Neural cell (in vitro differentiated cells): ENCODE results near the gene PLCZ1. TPM values are rescaled to one million over a fixed set of nuclear protein-coding genes. Genes with fewer than 3 reads are reported as not detected.

ENCODE experiments used
- H2AFZ ChIP-seq: fragments of 200-600, 300-800 bp; sonication (generic), shearing (Covaris generic); 2 replicates; pipeline ENCODE4 v1.6.0; 2014; ENCODE audit warnings: low read depth, mild to moderate bottlenecking, antibody characterized with exemption, low read length, moderate library complexity
- H3F3A ChIP-seq: fragments of 200-600 bp; shearing (Covaris generic); 2 replicates; pipeline ENCODE4 v1.6.1; 2016; ENCODE audit warnings: mild to moderate bottlenecking, moderate library complexity, mixed read lengths, antibody characterized with exemption, low read length; ENCODE audit not compliant: insufficient read depth, poor library complexity, severe bottlenecking
- H3K27ac ChIP-seq: fragments of 200-600, 300-800 bp; sonication (generic), shearing (Covaris generic); 2 replicates; pipeline ENCODE4 v1.5.1; 2014; ENCODE audit warnings: mild to moderate bottlenecking, low read length, moderate library complexity
- H3K27me3 ChIP-seq: fragments of 300-800, 200-600 bp; sonication (generic), shearing (Covaris generic); 2 replicates; pipeline ENCODE4 v1.6.0; 2014; ENCODE audit warnings: mild to moderate bottlenecking, low read depth, low read length, moderate library complexity; ENCODE audit not compliant: insufficient read depth
- H3K36me3 ChIP-seq: fragments of 300-800, 200-600 bp; sonication (generic), shearing (Covaris generic); 2 replicates; pipeline ENCODE4 v1.5.1; 2014; ENCODE audit warnings: mild to moderate bottlenecking, antibody characterized with exemption, low read length, moderate library complexity; ENCODE audit not compliant: insufficient read depth
- H3K4me2 ChIP-seq: fragments of 300-800, 200-600 bp; sonication (generic), shearing (Covaris generic); 2 replicates; pipeline ENCODE4 v1.6.0; 2014; ENCODE audit warnings: mild to moderate bottlenecking, low read length
- H3K4me3 ChIP-seq: fragments of 300-800, 200-600 bp; sonication (generic), shearing (Covaris generic); 2 replicates; pipeline ENCODE4 v1.5.1; 2014; ENCODE audit warnings: mild to moderate bottlenecking, low read length, moderate library complexity
- H3K79me2 ChIP-seq: fragments of 200-600 bp; shearing (Covaris generic); replicated peaks from 2 replicates; pipeline ENCODE4 v1.6.0; 2014; ENCODE audit warnings: mild to moderate bottlenecking, low read length, moderate library complexity; ENCODE audit not compliant: insufficient read depth
- H3K9ac ChIP-seq: fragments of 300-800, 200-600 bp; sonication (generic), shearing (Covaris generic); 2 replicates; pipeline ENCODE4 v1.6.1; 2016; ENCODE audit warnings: mild to moderate bottlenecking, low read length, mixed read lengths
- H3K9me2 ChIP-seq: fragments of 200-600 bp; shearing (Covaris generic); 2 replicates; pipeline ENCODE4 v1.6.1; 2016; ENCODE audit warnings: mild to moderate bottlenecking, low read length, mixed read lengths; ENCODE audit not compliant: insufficient read depth
- H3K9me3 ChIP-seq: fragments of 200-600, 300-800 bp; sonication (generic), shearing (Covaris generic); 2 replicates; pipeline ENCODE4 v1.6.1; 2016; ENCODE audit warnings: mild to moderate bottlenecking, mixed run types, low read length, moderate library complexity, mixed read lengths
- H4K20me1 ChIP-seq: fragments of 200-600 bp; shearing (Covaris generic); 2 replicates; pipeline ENCODE4 v1.6.1; 2016; ENCODE audit warnings: mild to moderate bottlenecking, mixed run types; ENCODE audit not compliant: insufficient read depth
- EP300 ChIP-seq: fragments of 450-650 bp; conservative IDR thresholded peaks from 2 replicates; pipeline ENCODE4 v1.6.1; 2014; ENCODE audit warnings: antibody characterized with exemption, mild to moderate bottlenecking, moderate library complexity; ENCODE audit not compliant: poor library complexity, severe bottlenecking
- EZH2 ChIP-seq: fragments of 200-600, 300-800 bp; shearing (Covaris generic), sonication (generic); IDR thresholded peaks from 2 replicates; pipeline ENCODE4 v1.6.1; 2014; ENCODE audit warnings: antibody characterized with exemption, low read length, borderline replicate concordance, mild to moderate bottlenecking; ENCODE audit not compliant: insufficient read depth, poor library complexity, severe bottlenecking
- MXI1 ChIP-seq: fragments of 450-650 bp; conservative IDR thresholded peaks from 2 replicates; pipeline ENCODE4 v1.6.1; 2014; ENCODE audit warnings: antibody characterized with exemption, mild to moderate bottlenecking; ENCODE audit not compliant: poor library complexity, severe bottlenecking
- POLR2AphosphoS5 ChIP-seq: IDR thresholded peaks from 2 replicates; pipeline ENCODE4 v1.6.1; 2012
- RAD21 ChIP-seq: fragments of 450-650 bp; conservative IDR thresholded peaks from 2 replicates; pipeline ENCODE4 v1.6.1; 2014; ENCODE audit warnings: antibody characterized with exemption, mild to moderate bottlenecking, moderate library complexity
- SMC3 ChIP-seq: fragments of 450-650 bp; conservative IDR thresholded peaks from 2 replicates; pipeline ENCODE4 v1.6.1; 2014; ENCODE audit warnings: antibody characterized with exemption, mild to moderate bottlenecking, moderate library complexity; ENCODE audit not compliant: poor library complexity
- TAF1 ChIP-seq: IDR thresholded peaks from 2 replicates; pipeline ENCODE4 v1.6.1; 2012; ENCODE audit warnings: low read depth
- polyA plus RNA-seq: library from polyadenylated mRNA; depleted of rRNA; stranded (reverse); fragments of >200 nt; gene quantifications from 2 replicates; pipeline ENCODE4 v1.2.3, GENCODE V29; 2014
- TF ChIP-seq, protein P1 (sequence below): fragments of 450-650 bp; IDR thresholded peaks from 2 replicates; pipeline ENCODE4 v1.5.1; 2014; ENCODE audit warnings: antibody characterized with exemption, mild to moderate bottlenecking, moderate library complexity; ENCODE audit not compliant: poor library complexity, severe bottlenecking
- TF ChIP-seq, protein P2 (sequence below): IDR thresholded peaks from 2 replicates; pipeline ENCODE4 v1.6.1; 2012; ENCODE audit warnings: borderline replicate concordance

The PLCZ1 gene
- polyA plus RNA-seq, 1 donor from 2014 or later: not detected

DNA sequence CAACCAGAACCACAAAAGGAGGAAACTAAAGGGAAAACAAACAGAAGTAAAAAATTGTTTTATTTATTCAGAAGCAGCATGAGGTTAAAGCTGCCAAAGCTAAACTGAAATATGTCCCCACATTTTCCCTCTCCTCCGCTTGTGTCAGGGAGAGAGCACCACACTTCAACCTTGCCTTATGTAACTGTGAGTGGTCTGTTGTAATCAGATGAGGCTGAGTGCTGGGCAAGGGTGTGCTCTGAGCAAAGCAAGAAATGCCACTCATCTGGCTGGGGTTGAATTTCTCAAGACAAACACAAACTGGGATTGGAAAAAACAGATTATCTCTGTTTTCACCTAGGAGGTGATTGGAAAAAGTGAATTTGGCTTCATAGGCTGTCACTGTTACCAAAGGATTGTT lies 12.3 kb upstream of the PLCZ1 start:
- H3K9me3 ChIP-seq: no peaks in the 10 kb centered on the region
- no peaks in the 10 kb centered on the region for H3K9me2 ChIP-seq
- no peaks in the 10 kb centered on the region for H3K36me3 ChIP-seq
- H3K4me2 ChIP-seq: no peak overlapping the region
- H3K27me3 ChIP-seq: no peaks in the 10 kb centered on the region
- no peak overlapping the region for H3K4me3 ChIP-seq
- no peak overlapping the region for H3K9ac ChIP-seq
- no peak overlapping the region for H2AFZ ChIP-seq
- no peak overlapping the region for H3K27ac ChIP-seq
- TF ChIP-seq, protein P1, sequence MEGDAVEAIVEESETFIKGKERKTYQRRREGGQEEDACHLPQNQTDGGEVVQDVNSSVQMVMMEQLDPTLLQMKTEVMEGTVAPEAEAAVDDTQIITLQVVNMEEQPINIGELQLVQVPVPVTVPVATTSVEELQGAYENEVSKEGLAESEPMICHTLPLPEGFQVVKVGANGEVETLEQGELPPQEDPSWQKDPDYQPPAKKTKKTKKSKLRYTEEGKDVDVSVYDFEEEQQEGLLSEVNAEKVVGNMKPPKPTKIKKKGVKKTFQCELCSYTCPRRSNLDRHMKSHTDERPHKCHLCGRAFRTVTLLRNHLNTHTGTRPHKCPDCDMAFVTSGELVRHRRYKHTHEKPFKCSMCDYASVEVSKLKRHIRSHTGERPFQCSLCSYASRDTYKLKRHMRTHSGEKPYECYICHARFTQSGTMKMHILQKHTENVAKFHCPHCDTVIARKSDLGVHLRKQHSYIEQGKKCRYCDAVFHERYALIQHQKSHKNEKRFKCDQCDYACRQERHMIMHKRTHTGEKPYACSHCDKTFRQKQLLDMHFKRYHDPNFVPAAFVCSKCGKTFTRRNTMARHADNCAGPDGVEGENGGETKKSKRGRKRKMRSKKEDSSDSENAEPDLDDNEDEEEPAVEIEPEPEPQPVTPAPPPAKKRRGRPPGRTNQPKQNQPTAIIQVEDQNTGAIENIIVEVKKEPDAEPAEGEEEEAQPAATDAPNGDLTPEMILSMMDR: no peak
- TF ChIP-seq SMC3 (no peak), EP300 (no peak), RAD21 (no peak), EZH2 (no peak), TAF1 (no peak), MXI1 (no peak), POLR2AphosphoS5 (no peak)
- TF ChIP-seq, protein P2, sequence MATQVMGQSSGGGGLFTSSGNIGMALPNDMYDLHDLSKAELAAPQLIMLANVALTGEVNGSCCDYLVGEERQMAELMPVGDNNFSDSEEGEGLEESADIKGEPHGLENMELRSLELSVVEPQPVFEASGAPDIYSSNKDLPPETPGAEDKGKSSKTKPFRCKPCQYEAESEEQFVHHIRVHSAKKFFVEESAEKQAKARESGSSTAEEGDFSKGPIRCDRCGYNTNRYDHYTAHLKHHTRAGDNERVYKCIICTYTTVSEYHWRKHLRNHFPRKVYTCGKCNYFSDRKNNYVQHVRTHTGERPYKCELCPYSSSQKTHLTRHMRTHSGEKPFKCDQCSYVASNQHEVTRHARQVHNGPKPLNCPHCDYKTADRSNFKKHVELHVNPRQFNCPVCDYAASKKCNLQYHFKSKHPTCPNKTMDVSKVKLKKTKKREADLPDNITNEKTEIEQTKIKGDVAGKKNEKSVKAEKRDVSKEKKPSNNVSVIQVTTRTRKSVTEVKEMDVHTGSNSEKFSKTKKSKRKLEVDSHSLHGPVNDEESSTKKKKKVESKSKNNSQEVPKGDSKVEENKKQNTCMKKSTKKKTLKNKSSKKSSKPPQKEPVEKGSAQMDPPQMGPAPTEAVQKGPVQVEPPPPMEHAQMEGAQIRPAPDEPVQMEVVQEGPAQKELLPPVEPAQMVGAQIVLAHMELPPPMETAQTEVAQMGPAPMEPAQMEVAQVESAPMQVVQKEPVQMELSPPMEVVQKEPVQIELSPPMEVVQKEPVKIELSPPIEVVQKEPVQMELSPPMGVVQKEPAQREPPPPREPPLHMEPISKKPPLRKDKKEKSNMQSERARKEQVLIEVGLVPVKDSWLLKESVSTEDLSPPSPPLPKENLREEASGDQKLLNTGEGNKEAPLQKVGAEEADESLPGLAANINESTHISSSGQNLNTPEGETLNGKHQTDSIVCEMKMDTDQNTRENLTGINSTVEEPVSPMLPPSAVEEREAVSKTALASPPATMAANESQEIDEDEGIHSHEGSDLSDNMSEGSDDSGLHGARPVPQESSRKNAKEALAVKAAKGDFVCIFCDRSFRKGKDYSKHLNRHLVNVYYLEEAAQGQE: no peak
- no peaks in the 10 kb centered on the region for H4K20me1 ChIP-seq
- no peaks in the 10 kb centered on the region for H3K79me2 ChIP-seq
- H3F3A ChIP-seq: no peaks in the 10 kb centered on the region

DNA sequence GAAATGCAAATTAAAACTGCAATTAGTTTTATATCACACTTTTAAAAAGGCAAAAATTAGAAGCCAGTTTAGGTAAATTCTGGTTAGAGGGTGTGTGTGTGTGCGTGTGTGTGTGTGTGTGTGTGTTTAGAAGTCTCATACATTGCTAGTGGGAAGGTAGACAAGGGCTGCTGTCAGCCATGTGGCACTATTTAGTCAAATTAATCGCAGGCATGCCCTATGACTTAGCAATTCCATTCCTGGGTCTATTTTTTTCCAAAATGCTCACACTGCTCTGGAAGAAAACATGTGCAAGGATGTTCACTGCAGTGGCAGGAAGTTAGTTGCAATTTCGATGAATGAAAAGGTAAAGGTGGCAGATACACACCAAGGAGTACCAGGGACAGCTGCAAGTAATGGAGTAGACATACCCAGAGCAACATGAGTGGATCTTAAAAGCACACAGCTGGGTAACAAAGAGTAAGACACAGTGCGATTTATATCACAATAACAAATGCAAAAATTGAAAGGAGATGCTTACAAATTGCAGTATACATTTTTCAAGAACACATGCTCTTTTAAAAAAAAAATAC lies 11.7 kb upstream of the PLCZ1 start:
- Histone ChIP-seq H4K20me1 (no peaks in the 10 kb centered on the region), H3K27ac (no peak overlapping the region), H3K4me2 (no peak overlapping the region), H2AFZ (no peak overlapping the region), H3K9me3 (no peaks in the 10 kb centered on the region), H3K36me3 (no peaks in the 10 kb centered on the region), H3K79me2 (no peaks in the 10 kb centered on the region), H3K9me2 (no peaks in the 10 kb centered on the region), H3F3A (no peaks in the 10 kb centered on the region), H3K9ac (no peak overlapping the region), H3K4me3 (no peak overlapping the region), H3K27me3 (no peaks in the 10 kb centered on the region)
- TF ChIP-seq POLR2AphosphoS5 (no peak), EZH2 (no peak)

DNA sequence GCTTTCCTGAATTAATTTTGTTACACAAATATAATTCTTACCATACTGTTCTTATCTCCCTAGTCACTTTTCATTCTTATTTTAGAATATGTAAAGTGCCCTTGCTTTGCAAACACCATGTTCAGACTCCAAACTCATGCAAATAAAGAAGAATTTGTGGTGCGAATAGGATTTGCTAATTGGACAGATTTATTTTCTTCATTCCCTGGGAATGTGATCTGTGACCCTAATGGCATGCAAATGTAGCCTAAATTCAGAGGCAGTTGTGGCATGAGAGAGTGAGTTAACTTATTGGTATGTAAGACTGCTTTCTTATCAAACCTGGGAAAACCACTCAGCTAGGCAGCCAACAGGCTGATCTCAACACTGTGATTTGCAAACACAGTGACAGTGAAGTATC lies 10.1 kb upstream of the PLCZ1 start:
- no peaks in the 10 kb centered on the region for H3K27me3 ChIP-seq
- no peak overlapping the region for H3K4me2 ChIP-seq
- H3K79me2 ChIP-seq: no peaks in the 10 kb centered on the region
- no peaks in the 10 kb centered on the region for H4K20me1 ChIP-seq
- H3K27ac ChIP-seq: no peak overlapping the region
- H3K9ac ChIP-seq: no peak overlapping the region
- no peaks in the 10 kb centered on the region for H3F3A ChIP-seq
- no peak overlapping the region for H2AFZ ChIP-seq
- H3K4me3 ChIP-seq: no peak overlapping the region
- no peak for TF ChIP-seq POLR2AphosphoS5
- TF ChIP-seq RAD21: no peak
- TF ChIP-seq, protein P1: no peak
- TF ChIP-seq SMC3: no peak
- TF ChIP-seq, protein P2: no peak
- no peak for TF ChIP-seq MXI1
- TF ChIP-seq EZH2: no peak
- no peak for TF ChIP-seq TAF1
- TF ChIP-seq EP300: no peak
- H3K36me3 ChIP-seq: no peaks in the 10 kb centered on the region
- H3K9me2 ChIP-seq: no peaks in the 10 kb centered on the region
- no peaks in the 10 kb centered on the region for H3K9me3 ChIP-seq
